Right renal pelvis (tissue), 4 donors: ENCODE measurements around the gene RHEB. TPM values are rescaled to one million over a fixed set of nuclear protein-coding genes. Genes with fewer than 3 reads are reported as not detected.

ENCODE experiments used
- DNase-seq, 4 donors: peaks; one replicate each; pipeline ENCODE4 v3.0.0-alpha.2; 2013; ENCODE audit warnings: low read depth in 4 of 4, low spot score in 3 of 4, missing footprints in 1 of 4
- polyA plus RNA-seq, 4 donors: library from polyadenylated mRNA; unstranded; fragments of 120-200 nt; gene quantifications; one replicate each; pipeline ENCODE4 v1.2.1, GENCODE V29; 2013; ENCODE audit not compliant: insufficient read length in 4 of 4

Gene RHEB
- polyA plus RNA-seq, 4 donors, result 147 to 166 (median 155) TPM

GRCh38 chr7:151505433-151505832 is 14.3 kb downstream of the RHEB start:
- DNase-seq, result no peak

- DNase-seq, result no peak
Measured at GRCh38 chr7:151504715-151505326, 14.9 kb downstream of the RHEB start.

GRCh38 chr7:151503902-151504714 is 15.6 kb downstream of the RHEB start:
- DNase-seq, result no peak

GRCh38 chr7:151501676-151502075 is 18.0 kb downstream of the RHEB start:
- DNase-seq, result no peak

- DNase-seq, result no peak
Measured at GRCh38 chr7:151498495-151498894, 21.2 kb downstream of the RHEB start.

- no peak for DNase-seq
Measured at GRCh38 chr7:151497306-151497871, 22.3 kb downstream of the RHEB start.

DNA sequence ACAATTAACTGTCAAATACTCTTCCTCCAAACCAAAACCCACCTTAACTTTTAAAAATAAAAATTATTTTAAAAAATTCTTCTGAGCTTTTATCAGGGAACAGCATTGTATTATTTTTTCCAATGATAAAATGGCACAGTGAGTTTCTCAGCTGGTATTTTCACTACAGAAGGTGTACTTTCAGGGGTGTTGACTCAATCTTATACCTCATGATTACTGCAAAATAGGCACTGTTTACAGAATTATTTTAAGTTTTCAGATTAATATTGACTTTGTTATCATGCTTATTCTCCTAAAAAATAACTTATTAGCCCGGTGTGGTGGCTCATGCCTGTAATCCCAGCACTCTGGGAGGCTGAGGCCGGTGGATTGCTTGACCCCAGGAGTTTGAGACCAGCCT is 24.3 kb downstream of the RHEB start:
- no peak for DNase-seq

DNA sequence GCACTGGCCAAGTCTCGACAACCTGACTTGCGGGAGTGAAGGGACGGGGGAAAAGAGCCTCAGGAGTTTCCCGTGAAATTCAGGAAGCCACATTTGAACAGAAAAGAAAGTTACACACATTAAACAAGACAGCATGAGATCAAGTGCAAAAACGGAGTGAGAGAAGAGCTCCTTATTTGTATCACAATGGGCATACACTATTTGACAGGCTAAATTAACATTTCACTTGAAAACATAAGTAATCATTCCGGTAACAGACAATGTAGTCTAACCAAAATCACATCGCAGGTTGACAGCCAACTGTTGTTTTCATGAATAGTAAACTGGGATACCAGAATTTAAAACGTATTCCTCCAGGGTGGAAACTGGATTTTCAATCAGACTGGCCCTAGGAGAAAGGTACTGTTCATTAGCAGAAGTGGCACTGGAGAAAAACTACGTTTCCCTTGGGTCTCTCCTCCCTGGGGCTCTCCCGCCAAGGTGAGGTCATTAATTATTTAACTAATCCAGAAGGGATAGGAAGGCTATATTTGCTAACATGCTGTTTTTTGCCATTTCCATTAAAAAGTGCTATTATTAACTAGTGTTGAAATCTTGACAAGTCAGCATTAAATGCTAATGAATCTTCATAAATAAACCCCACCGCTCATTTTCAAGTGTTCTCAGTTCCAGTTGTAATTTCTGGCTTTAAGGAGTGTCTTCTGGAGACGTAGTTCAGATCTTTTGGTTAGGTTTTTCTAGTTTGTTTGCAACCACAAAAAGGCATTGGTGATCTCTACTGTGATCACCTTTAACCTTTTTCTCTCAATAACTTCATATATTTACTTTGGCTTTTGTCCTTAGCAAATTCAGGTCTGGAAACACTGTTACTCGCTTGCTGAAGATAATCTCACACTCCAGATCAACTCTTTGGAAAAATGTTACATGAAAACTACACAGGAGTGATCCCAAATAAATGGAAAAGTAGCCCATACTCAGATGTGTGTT is 25.1 kb downstream of the RHEB start:
- DNase-seq, result no peak

- no peak for DNase-seq
Measured at GRCh38 chr7:151493083-151493482, 26.6 kb downstream of the RHEB start.

DNA sequence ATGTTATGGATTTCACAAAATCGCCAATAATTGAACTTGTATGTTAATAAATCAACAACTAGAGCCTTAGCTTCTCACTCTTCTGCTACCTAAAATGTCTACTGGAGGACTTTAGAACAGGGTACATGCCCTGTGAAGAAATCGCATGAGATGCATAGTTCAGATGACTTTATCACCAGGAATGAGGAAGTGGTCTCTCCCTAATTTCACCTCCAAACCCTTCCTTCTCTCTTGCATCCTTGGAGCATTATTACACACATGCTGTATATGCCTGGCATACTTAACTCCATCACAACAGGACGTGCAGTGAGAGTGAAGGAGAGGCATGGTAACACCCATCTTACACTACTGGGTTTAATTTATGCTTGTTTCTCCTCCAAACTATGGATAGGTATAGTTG is 27.8 kb downstream of the RHEB start:
- DNase-seq, result no peak

GRCh38 chr7:151490456-151491105 is 29.1 kb downstream of the RHEB start:
- no peak for DNase-seq

GRCh38 chr7:151489498-151489897 is 30.2 kb downstream of the RHEB start:
- no peak for DNase-seq

DNA sequence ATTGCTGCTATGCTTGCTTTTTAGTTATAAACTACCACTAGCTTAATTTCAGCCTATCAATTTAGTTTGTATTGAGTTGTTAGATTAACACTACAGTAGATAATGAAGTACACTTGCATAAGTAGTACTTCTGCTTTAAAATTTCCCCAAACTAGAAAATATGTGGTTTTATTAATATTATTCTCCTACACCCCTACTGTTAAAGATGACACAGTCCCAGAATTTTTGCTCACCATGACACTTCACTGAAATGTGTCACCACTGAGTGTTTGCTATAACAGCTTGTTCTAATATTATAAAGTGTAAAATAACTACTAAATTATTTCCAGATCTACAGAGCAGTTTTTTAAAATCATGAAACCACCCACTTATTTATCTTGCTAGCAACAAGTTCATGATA is 31.6 kb downstream of the RHEB start:
- DNase-seq, result no peak

- no peak for DNase-seq
Measured at GRCh38 chr7:151487228-151487627, 32.5 kb downstream of the RHEB start.

- no peak for DNase-seq
Measured at GRCh38 chr7:151486074-151486473, 33.6 kb downstream of the RHEB start.

DNA sequence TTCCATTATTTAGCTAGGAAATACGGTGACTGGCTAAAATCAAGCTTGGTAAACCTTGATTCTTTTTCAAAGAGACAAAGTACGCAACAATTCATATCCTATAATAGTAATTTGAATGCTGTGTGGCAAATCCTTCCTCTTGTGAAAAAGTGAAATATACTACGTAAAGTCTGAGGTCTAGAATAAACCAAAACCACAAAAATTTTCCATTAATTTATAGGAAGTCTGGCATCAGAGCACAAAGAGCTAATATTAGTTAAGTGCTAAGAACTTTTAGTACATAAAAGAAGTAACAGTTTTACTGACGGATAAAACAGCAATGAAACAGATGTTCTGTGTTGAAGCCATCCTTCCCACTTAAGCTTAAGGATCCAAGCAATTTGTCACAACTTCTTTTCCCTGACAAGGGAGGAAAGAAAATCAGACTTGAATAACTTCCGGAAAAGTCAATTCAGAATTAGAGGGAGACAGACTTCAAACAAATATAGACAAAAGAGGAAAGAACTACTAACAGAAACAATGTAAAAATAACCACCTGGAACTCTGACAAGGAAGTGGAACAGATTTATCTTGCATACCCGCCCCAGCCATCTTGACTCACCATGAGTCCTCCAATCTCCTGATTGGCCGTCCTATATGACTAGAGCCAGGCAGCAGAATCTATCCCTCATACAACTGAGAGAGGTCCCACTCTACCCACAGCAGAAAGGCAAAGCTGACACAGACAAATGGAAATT is 34.6 kb downstream of the RHEB start:
- no peak for DNase-seq

- no peak for DNase-seq
Measured at GRCh38 chr7:151483711-151483983, 36.0 kb downstream of the RHEB start.

GRCh38 chr7:151482883-151483710 is 36.6 kb downstream of the RHEB start:
- no peak for DNase-seq
